GM12875 (cell line): ENCODE results near the gene TAS2R41.

Source experiments
- H3K4me3 ChIP-seq: one replicate; pipeline ENCODE4 v1.5.1; 2011; ENCODE audit warnings: low read depth, low read length, control low read depth
- CTCF ChIP-seq: IDR thresholded peaks from 2 replicates; pipeline ENCODE4 v1.5.1; 2011; ENCODE audit warnings: low read depth, mild to moderate bottlenecking, control low read depth, inconsistent platforms, low read length, moderate library complexity, borderline replicate concordance; ENCODE audit not compliant: insufficient read depth

Gene TAS2R41

GRCh38 chr7:143436325-143436946, 41.2 kb upstream of the TAS2R41 start:
- no peak for TF ChIP-seq CTCF
- no peak overlapping the region for H3K4me3 ChIP-seq

- no peak overlapping the region for H3K4me3 ChIP-seq
- no peak for TF ChIP-seq CTCF
These were observed 40.1 kb upstream of the TAS2R41 start for GRCh38 chr7:143437578-143437977.

- no peak overlapping the region for H3K4me3 ChIP-seq
- TF ChIP-seq CTCF: no peak
These were observed 37.8 kb upstream of the TAS2R41 start for GRCh38 chr7:143439866-143440265.

GRCh38 chr7:143443153-143443552, 34.5 kb upstream of the TAS2R41 start, which contains the start of gene TAS2R60:
TSS of gene TAS2R60 (plus strand) at chr7:143443453. CDS start at chr7:143443453, 0 bp downstream.
- no peak within 1 kb of the TSS for H3K4me3 ChIP-seq
- TF ChIP-seq CTCF: no peak

GRCh38 chr7:143444063-143444782, 33.5 kb upstream of the TAS2R41 start:
- TF ChIP-seq CTCF: no peak

GRCh38 chr7:143444785-143445184, 32.9 kb upstream of the TAS2R41 start:
- H3K4me3 ChIP-seq: no peak overlapping the region
- TF ChIP-seq CTCF: no peak

More at GRCh38 chr7:143444063-143444782, 33.5 kb upstream of the TAS2R41 start:
- H3K4me3 ChIP-seq: no peak overlapping the region

GRCh38 chr7:143447466-143447865, 30.2 kb upstream of the TAS2R41 start:
- TF ChIP-seq CTCF: no peak
- H3K4me3 ChIP-seq: no peak overlapping the region
